ENCODE measurements around the gene TLCD3A.
A peak's percentile ranks its signal among the peaks of the same experiment; 100 is the strongest.

TLCD3A gene

DNA sequence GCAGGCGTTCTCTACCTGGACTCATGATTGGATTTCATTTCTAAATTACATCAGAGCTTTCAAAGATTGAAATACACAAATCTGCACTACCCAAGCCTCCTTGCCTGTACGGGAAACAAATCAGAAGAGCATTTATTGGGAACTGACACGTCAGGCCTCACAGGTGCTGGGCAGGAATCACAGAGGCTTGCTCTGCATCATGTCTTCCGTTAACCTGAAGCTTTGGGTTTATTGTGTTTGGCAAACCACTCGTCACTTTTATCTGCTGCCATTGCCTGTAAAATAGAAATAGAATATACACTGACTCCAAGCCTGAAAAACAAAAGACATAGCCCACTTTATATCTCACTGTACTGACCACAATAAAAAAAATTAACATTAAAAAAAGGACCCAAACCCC lies 27.6 kb downstream of the TLCD3A start:
- Histone ChIP-seq H3K4me3 (no peak overlapping the region), H3K27ac (no peak overlapping the region)
- no peak for TF ChIP-seq CTCF (IDR thresholded peaks at IDR 0.05)
- DNase-seq (ENCODE audit: low spot score): no peak

DNA sequence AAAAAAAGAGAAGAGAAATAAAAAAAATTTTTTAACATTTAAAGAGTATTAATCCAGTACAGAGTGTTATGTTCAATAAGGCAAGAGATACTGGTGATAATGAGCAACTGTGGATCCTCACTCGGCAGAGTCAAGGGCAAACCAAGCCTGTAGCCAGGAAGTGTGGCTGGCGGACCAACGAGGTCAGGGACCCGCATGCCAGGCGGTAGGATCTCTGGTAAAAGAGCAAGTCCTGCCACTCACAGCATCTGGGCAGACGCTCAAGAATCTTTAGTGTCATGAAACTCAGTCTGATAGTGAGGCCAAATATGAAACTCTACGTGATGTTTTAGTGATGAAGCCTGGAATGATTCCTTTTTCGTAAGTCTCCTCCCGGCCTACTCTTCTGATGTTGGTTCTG lies 28.0 kb downstream of the TLCD3A start:
- DNase-seq (ENCODE audit: low spot score): no peak

GRCh38 chr17:767076-767475 lies 34.7 kb downstream of the TLCD3A start:
- Histone ChIP-seq H3K27ac (no peak overlapping the region), H3K4me3 (no peak overlapping the region)
- no peak for TF ChIP-seq CTCF (IDR thresholded peaks at IDR 0.05)
- no peak for DNase-seq (ENCODE audit: low spot score)

More for the DNA sequence above, 28.0 kb downstream of the TLCD3A start:
- Histone ChIP-seq H3K27ac (peak overlapping the region in 1 of 2 donors; percentile 38), H3K4me3 (no peak overlapping the region)
- no peak for TF ChIP-seq CTCF (IDR thresholded peaks at IDR 0.05)

DNA sequence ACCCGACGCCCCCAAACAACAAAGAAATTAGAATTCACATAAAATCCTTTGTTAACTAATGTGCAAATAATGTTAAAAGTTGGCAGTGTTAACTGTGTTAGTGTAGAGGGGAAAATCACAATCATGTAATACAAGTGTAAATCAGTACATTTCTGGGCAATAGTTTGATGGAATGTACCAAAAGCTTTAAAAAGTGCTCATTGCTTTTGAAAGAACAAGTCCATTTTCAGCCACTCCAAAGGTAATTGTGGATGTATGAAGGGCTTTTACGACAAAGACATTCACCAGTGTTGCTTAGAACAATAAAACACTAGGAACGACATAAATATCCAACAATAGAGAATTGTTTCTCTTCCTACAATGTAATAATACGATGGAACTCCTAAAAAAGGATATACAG lies 40.6 kb downstream of the TLCD3A start:
- no peak overlapping the region for H3K27ac ChIP-seq
- H3K4me3 ChIP-seq: no peak overlapping the region
- no peak for DNase-seq (ENCODE audit: low spot score)
- TF ChIP-seq CTCF (IDR thresholded peaks at IDR 0.05): no peak

DNA sequence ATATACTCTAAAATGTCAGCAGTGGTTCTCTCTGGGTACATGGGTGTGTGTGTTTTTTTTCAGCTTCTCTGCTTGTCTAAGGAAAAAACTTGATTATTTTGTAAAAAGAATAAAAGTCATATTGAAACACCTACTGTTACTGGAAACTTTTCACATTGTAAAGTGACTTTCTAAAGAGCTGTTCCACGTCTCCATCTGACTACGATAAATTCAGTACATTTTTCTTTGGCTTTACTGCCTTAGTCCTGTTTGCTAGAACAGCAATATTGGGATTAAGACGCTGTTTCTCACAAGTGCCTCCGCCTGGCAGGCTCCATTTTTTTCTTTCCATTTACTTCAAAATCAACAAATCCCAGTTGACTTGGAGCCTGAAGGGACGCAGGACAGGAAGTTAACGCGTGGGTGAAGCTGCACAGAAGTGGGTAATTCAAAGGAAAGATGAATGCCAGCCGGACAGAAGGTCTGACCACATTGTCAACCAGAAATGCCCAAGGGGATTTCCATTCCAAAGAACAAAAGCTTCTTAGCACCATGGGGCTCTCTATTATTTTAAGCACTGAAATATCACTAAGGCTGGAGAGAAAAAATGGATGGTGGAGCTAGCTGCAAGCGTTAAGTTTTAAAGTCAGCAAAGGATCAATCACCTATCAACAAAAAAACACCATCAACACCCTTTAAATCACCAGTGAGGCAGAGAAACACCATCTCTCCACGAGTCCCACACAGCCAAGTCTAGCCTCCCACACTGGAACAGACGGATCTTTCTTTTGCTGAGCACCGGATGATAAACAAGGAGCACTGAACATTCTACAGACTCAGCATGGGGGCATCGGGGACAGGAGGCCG lies 41.3 kb downstream of the TLCD3A start:
- H3K27ac ChIP-seq: no peak overlapping the region
- TF ChIP-seq CTCF (IDR thresholded peaks at IDR 0.05): no peak
- no peak overlapping the region for H3K4me3 ChIP-seq
- no peak for DNase-seq (ENCODE audit: low spot score)

- no peak for DNase-seq (ENCODE audit: low spot score)
- no peak overlapping the region for H3K27ac ChIP-seq
- no peak for TF ChIP-seq CTCF (IDR thresholded peaks at IDR 0.05)
- no peak overlapping the region for H3K4me3 ChIP-seq
These were observed 41.9 kb downstream of the TLCD3A start for GRCh38 chr17:774313-774584.

DNA sequence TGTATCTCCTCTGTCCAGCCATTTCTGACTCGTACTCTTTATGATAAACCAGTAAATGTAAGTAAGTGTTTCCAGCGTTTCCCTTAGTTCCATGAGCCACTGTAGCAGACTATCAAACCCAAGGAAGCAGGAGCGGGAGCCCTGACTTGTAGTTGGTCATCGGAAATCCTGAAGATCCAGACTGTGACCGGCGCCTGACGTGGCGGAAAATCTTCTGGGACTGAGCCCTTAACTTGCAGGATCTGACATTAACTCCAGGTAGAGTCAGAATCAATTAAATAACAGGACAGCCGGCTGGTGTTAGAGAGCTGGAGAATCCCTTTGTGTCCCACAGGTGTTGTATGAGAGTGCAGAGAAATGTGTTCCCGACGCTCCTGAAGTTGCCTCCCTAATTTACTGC lies 45.7 kb downstream of the TLCD3A start:
- Histone ChIP-seq H3K4me3 (no peak overlapping the region), H3K27ac (no peak overlapping the region)
- no peak for DNase-seq (ENCODE audit: low spot score)
- TF ChIP-seq CTCF (IDR thresholded peaks at IDR 0.05): no peak

Measured in coronary artery (tissue), 2 donors.